Upper lobe of left lung (tissue), 4 donors: ENCODE data around the gene BDNF.

Experiments
- POLR2A ChIP-seq, 4 donors: fragments of 450-650 bp; IDR thresholded peaks; one replicate each; pipeline ENCODE4 v1.5.1; 2016 to 2017; ENCODE audit warnings: antibody characterized with exemption in 4 of 4, mild to moderate bottlenecking in 2 of 4
- TF ChIP-seq, protein P1 (sequence below), 6 experiments: fragments of 450-650 bp in 4 of 6; fragments of 200-600 bp in 2 of 6; sonication (generic) in 2 of 6; IDR thresholded peaks; one replicate each; pipeline ENCODE4 v1.5.1; 2016 to 2019; ENCODE audit warnings: antibody characterized with exemption in 6 of 6

DNA sequence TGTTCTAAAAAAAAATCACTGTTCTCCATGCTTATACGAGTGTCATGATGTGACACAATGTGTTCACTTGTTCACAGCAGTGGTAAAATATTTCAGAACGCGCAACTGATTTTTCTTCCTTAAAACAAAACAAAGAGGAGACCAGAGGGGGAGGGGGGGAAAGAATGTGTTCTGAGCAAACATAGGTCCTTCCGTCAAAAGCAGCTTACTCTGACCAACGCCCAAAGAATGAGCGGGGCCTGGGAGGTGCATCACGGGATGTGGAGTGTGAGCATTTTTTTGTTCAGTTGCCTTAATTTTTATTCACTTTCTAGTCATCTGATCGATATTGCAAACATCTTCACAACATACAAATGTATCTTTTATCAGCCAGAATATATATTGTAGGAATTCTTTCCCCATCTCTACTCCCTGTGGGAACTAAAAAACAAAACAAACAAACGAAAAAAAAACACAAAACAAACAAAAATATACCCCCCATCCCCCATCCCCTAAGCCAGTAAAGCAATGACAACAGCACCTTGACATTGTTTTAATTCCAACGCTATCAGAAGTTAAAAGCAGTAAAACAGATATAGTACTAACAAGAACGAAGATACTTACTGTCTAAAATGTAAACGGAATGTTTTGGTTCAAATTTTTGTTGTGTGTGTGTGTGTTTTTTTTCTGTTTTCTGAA is 43.3 kb downstream of the BDNF start:
- TF ChIP-seq, protein P1, sequence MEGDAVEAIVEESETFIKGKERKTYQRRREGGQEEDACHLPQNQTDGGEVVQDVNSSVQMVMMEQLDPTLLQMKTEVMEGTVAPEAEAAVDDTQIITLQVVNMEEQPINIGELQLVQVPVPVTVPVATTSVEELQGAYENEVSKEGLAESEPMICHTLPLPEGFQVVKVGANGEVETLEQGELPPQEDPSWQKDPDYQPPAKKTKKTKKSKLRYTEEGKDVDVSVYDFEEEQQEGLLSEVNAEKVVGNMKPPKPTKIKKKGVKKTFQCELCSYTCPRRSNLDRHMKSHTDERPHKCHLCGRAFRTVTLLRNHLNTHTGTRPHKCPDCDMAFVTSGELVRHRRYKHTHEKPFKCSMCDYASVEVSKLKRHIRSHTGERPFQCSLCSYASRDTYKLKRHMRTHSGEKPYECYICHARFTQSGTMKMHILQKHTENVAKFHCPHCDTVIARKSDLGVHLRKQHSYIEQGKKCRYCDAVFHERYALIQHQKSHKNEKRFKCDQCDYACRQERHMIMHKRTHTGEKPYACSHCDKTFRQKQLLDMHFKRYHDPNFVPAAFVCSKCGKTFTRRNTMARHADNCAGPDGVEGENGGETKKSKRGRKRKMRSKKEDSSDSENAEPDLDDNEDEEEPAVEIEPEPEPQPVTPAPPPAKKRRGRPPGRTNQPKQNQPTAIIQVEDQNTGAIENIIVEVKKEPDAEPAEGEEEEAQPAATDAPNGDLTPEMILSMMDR (IDR thresholded peaks at IDR 0.05), result no peak
- no peak for TF ChIP-seq POLR2A (IDR thresholded peaks at IDR 0.05)
